GM12891 (cell line): Measurements from ENCODE around the gene GRAMD1B.
"Not testable (repeated sequence)": the region's sequence is repeated elsewhere in the genome, so short reads cannot be mapped to it uniquely, and the experiment has no call there.

Experiments used
- DNase-seq: peaks from one replicate; pipeline ENCODE4 v3.0.0; 2011; ENCODE audit warnings: low spot score; ENCODE audit not compliant: insufficient read length
- FAIRE-seq: peaks from 2 replicates; lab custom pipeline; 2011; peaks lifted over from hg19 to GRCh38; lab: Jason Lieb, UNC
- PAX5 ChIP-seq: IDR thresholded peaks from 2 replicates; pipeline ENCODE4 v1.6.1; 2011; ENCODE audit warnings: low read length, moderate library complexity, mild to moderate bottlenecking; ENCODE audit not compliant: insufficient read depth, severe bottlenecking
- POLR2A ChIP-seq: IDR thresholded peaks from 2 replicates; pipeline ENCODE4 v1.6.1; 2011; ENCODE audit warnings: low read depth, low read length, control low read depth
- POLR2AphosphoS5 ChIP-seq: IDR thresholded peaks from 2 replicates; pipeline ENCODE4 v1.6.1; 2011; ENCODE audit warnings: low read depth, low read length, control low read depth
- POU2F2 ChIP-seq: IDR thresholded peaks from 2 replicates; pipeline ENCODE4 v1.6.1; 2011; ENCODE audit warnings: low read depth, mild to moderate bottlenecking, control low read depth, low read length, moderate library complexity
- SPI1 ChIP-seq: IDR thresholded peaks from 2 replicates; pipeline ENCODE4 v1.6.1; 2011; ENCODE audit warnings: low read depth, low read length, control low read depth
- TAF1 ChIP-seq: IDR thresholded peaks from 2 replicates; pipeline ENCODE4 v1.6.1; 2011; ENCODE audit warnings: low read depth, low read length, control low read depth

Gene GRAMD1B

GRCh38 chr11:123519055-123519796, 89.2 kb downstream of the GRAMD1B start:
- no peak for FAIRE-seq

GRCh38 chr11:123519797-123520193, 89.7 kb downstream of the GRAMD1B start:
- no peak for FAIRE-seq
- no peak for DNase-seq
- no peak for TF ChIP-seq SPI1
- TF ChIP-seq PAX5 = no peak
- TF ChIP-seq POLR2A = no peak
- TF ChIP-seq POU2F2 = no peak
- no peak for TF ChIP-seq TAF1
- no peak for TF ChIP-seq POLR2AphosphoS5

More at GRCh38 chr11:123519055-123519796, 89.2 kb downstream of the GRAMD1B start:
- no peak for DNase-seq
- TF ChIP-seq POLR2AphosphoS5 (no peak), SPI1 (no peak), TAF1 (no peak)

GRCh38 chr11:123520476-123520875, 90.4 kb downstream of the GRAMD1B start:
- not testable (repeated sequence) for DNase-seq, FAIRE-seq

- no peak for FAIRE-seq
- TF ChIP-seq TAF1 = no peak
- TF ChIP-seq POLR2AphosphoS5 = no peak
- TF ChIP-seq POU2F2 = no peak
- TF ChIP-seq POLR2A = no peak
- TF ChIP-seq PAX5 = no peak
- no peak for TF ChIP-seq SPI1
- DNase-seq = no peak
Measured at GRCh38 chr11:123521001-123521400, 90.9 kb downstream of the GRAMD1B start.

DNA sequence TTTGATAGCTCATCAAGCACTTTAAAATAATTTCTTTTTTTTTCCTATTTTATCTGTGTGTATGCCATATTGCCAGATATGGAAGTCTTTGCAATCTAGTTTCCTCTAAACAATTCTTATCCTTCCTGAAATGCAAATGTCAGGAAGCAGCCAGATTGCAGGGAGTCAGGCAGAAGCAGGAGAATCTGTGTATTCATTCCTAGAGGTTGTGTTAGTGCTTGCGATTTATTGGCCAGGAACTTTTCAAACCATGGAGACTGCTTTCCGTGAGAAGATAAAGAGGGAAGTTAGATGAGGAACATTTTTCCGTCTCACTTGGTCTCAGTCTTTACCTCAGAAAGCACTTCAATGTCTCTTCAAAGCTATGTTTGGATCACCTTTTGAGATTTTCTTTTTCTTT, 91.9 kb downstream of the GRAMD1B start:
- DNase-seq (no peak), FAIRE-seq (no peak)
- no peak for TF ChIP-seq POLR2A
- TF ChIP-seq SPI1 = no peak
- no peak for TF ChIP-seq TAF1
- no peak for TF ChIP-seq PAX5
- no peak for TF ChIP-seq POLR2AphosphoS5
- no peak for TF ChIP-seq POU2F2

DNA sequence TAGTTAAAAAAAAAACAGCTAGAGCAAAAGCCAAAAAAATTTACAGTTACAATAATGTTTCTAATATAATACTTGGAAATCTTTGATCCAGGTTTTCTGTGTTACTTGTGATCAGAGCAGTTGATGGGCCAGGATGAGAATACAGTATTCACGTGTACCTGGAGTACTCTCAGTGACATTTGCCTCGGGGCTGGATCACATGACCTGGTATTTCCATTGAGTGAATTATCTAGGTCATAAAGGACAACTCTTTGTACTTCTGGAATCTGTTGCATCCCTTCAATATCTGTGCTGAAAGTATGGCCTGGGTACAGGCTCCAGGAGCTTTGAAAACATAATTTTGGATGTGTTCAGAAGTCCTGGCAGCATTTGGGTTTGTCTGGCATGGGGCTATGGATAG, 93.5 kb downstream of the GRAMD1B start:
- FAIRE-seq = no peak
- TF ChIP-seq TAF1 = no peak
- TF ChIP-seq POLR2A = no peak
- TF ChIP-seq PAX5 = no peak
- no peak for TF ChIP-seq SPI1
- TF ChIP-seq POLR2AphosphoS5 = no peak
- TF ChIP-seq POU2F2 = no peak

DNA sequence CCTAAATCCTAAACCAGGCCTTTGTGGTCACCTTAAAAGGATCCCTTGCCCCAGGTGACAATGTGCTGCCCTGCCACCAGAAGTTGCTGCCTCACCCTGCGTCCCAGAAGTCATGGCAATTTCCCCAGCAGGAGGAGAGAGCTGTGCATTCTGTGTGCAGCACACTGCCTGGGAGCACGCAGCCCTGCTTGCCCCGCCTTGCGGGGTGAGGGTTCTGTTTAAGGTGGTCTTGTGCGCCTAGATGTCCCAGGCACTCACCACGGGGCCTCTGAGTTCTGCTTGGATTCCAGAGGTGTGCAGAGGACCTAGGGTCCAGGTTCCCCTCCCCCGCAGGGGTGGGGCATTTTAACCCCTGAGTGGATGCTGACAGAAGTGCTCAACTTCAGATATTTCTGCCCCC, 95.0 kb downstream of the GRAMD1B start:
- DNase-seq (no peak), FAIRE-seq (no peak)
- TF ChIP-seq TAF1 (no peak), POLR2A (no peak)

More for the DNA sequence above, 93.5 kb downstream of the GRAMD1B start:
- DNase-seq = no peak

DNA sequence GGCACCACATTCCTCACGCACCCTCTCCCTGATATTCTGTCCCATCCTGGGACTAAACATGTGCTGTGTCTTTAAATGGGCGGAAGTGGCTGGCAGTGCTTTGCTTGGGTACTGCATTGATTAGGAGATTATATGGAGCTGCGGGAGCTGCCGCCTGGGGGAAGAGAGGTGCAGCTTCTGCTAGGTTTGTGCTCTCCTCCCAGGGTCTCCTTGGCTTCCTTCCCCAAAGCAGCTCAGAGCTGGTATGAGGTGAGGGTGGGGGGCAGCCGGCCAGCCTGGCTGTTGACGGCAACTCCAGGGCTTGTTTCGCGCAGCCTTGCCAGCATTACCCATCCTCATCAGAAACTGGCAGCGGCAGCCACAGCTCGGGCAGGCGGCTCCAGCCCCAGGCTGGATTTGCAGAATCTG, 95.4 kb downstream of the GRAMD1B start:
- no peak for DNase-seq
- TF ChIP-seq POLR2A (no peak), POU2F2 (no peak), TAF1 (no peak), POLR2AphosphoS5 (no peak), SPI1 (no peak), PAX5 (no peak)
- FAIRE-seq = no peak

GRCh38 chr11:123526027-123526805, 96.1 kb downstream of the GRAMD1B start:
- no peak for DNase-seq
- no peak for FAIRE-seq
- TF ChIP-seq POLR2AphosphoS5 = no peak
- TF ChIP-seq SPI1 = no peak
- TF ChIP-seq POLR2A = no peak
- TF ChIP-seq TAF1 = no peak
- TF ChIP-seq POU2F2 = no peak
- no peak for TF ChIP-seq PAX5

DNA sequence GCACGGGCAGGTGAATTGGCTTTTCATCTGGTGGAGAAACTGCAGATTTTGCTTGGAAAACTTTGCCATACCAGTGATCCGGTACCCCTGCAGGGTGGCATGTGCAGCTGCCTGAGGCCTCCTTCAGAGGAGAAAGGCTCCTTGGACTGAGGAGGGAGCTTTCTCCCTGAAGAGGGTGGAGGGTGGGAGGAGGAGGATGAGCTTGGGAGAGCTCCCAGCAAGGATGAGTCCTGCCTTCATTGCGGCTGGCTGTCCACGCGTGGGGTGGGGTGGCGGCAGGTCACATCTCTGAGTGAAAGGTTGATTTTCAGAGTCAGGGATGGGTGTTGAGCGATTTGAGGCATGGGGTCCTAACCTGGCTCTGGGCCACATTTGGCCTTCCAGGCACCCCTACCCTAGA, 96.8 kb downstream of the GRAMD1B start:
- DNase-seq (no peak), FAIRE-seq (no peak)
- TF ChIP-seq POLR2A (no peak), POLR2AphosphoS5 (no peak), SPI1 (no peak), PAX5 (no peak), TAF1 (no peak), POU2F2 (no peak)
